ENCODE data around the gene JAZF1. TPM values are rescaled to one million over a fixed set of nuclear protein-coding genes. Genes with fewer than 3 reads are reported as not detected.

JAZF1 gene
- total and polyA plus RNA-seq, 9 of the 15 experiments (the other 6 are each of a cell fraction or from before 2014, with no cell fraction given), result 0.04 to 0.64 (median 0.11) TPM; not detected in 3

DNA sequence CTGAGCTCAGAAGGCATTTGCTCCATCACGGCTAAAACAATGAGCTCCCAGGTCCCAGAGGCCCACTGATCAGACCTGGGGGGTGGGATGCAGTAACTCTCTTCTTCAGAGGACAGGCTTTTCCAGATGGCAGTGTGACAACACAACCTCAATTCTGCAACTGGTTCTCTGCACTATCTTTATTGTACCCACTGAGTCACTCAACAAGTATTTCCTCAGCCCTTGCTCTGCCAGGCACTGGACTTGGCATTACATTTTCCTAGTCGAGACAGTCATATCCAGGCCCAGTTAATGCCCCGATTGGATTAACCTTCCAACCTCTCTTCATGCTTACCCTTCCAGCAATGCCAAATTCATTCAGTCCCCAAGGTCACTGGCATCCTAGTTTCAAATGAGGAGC is 72.6 kb downstream of the JAZF1 start:
- Histone ChIP-seq H3K79me2 (ENCODE audit: control insufficient read depth, insufficient read depth, low read length) (no peaks in the 10 kb centered on the region), H3K9me3 (replicated peaks; ENCODE audit: control insufficient read depth, insufficient read depth, low read depth, low read length) (no peaks in the 10 kb centered on the region), H2AFZ (ENCODE audit: low read depth, low read length) (no peak overlapping the region), H3K4me1 (replicated peaks in 1 of 2; ENCODE audit: control insufficient read depth in 2 of 2, insufficient read depth in 2 of 2, low read length in 2 of 2) (no peaks in the 10 kb centered on the region), H3K4me2 (ENCODE audit: insufficient read depth, low read length) (no peak overlapping the region), H4K20me1 (replicated peaks; ENCODE audit: control insufficient read depth, insufficient read depth, low read length) (no peaks in the 10 kb centered on the region), H3K36me3 (ENCODE audit: control insufficient read depth, insufficient read depth, low read length) (no peaks in the 10 kb centered on the region), H3K4me3 (no peak overlapping the region), H3K9ac (ENCODE audit: insufficient read depth in 1 of 2, low read depth in 2 of 2, low read length in 2 of 2) (no peak overlapping the region), H3K27ac (ENCODE audit: extremely low read depth, low read depth, low read length) (no peak overlapping the region), H3K27me3 (ENCODE audit: control insufficient read depth in 2 of 2, insufficient read depth in 2 of 2, low read length in 2 of 2) (peaks cover 2 to 28% of the 10 kb centered on the region in 2 experiments; a peak in 4 of 5 replicates), H3K9me1 (ENCODE audit: control insufficient read depth, insufficient read depth, low read length) (no peaks in the 10 kb centered on the region)
- ATAC-seq, result no peak
- ChIA-PET CTCF (ENCODE audit: low intra/inter-chr PET ratio) (no interaction called here), POLR2A (interaction anchor here (0.8 kb wide), 1 partner anchor 25 kb away, joined by 3 read pairs; no protein-coding TSS in a partner anchor)
- in situ Hi-C loops (cut with MboI) (no loop called here), intact Hi-C loops (cut with micrococcal nuclease) (no loop called here)
- TF ChIP-seq ARNT (IDR thresholded peaks at IDR 0.05), result no peak
- no peak for TF ChIP-seq NFXL1 (CRISPR knock-in tag; IDR thresholded peaks at IDR 0.05)
- no peak for TF ChIP-seq ESRRA (IDR thresholded peaks at IDR 0.05; ENCODE audit: borderline replicate concordance, low read depth)
- no peak for TF ChIP-seq PCBP1 (IDR thresholded peaks at IDR 0.05; ENCODE audit: low read depth, low read length, poor library complexity, severe bottlenecking)
- no peak for TF ChIP-seq IFI16 (CRISPR knock-in tag; IDR thresholded peaks at IDR 0.05)
- TF ChIP-seq, protein P1, sequence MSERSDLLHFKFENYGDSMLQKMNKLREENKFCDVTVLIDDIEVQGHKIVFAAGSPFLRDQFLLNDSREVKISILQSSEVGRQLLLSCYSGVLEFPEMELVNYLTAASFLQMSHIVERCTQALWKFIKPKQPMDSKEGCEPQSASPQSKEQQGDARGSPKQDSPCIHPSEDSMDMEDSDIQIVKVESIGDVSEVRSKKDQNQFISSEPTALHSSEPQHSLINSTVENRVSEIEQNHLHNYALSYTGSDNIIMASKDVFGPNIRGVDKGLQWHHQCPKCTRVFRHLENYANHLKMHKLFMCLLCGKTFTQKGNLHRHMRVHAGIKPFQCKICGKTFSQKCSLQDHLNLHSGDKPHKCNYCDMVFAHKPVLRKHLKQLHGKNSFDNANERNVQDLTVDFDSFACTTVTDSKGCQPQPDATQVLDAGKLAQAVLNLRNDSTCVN (CRISPR knock-in tag; IDR thresholded peaks at IDR 0.05), result no peak
- TF ChIP-seq ZNF778 (CRISPR knock-in tag; IDR thresholded peaks at IDR 0.05), result no peak
- TF ChIP-seq THRAP3 (IDR thresholded peaks at IDR 0.05; ENCODE audit: borderline replicate concordance), result no peak
- no peak for TF ChIP-seq SIN3A (IDR thresholded peaks at IDR 0.05; ENCODE audit: borderline replicate concordance in 2 of 2, control insufficient read depth in 1 of 2, low read depth in 2 of 2, low read length in 2 of 2)
- no peak for TF ChIP-seq ZNF561 (CRISPR knock-in tag; conservative IDR thresholded peaks at IDR 0.05)
- TF ChIP-seq NR2F6 (CRISPR knock-in tag; IDR thresholded peaks at IDR 0.05), result no peak
- no peak for TF ChIP-seq XRCC3 (IDR thresholded peaks at IDR 0.05)
- TF ChIP-seq ZNF274 (IDR thresholded peaks at IDR 0.05; ENCODE audit: borderline replicate concordance, low read depth, low read length), result no peak
- TF ChIP-seq TBL1XR1 (IDR thresholded peaks at IDR 0.05; ENCODE audit: low read length in 2 of 2), result no peak
- no peak for TF ChIP-seq TAF7 (tag; IDR thresholded peaks at IDR 0.05)
- TF ChIP-seq, protein P2, sequence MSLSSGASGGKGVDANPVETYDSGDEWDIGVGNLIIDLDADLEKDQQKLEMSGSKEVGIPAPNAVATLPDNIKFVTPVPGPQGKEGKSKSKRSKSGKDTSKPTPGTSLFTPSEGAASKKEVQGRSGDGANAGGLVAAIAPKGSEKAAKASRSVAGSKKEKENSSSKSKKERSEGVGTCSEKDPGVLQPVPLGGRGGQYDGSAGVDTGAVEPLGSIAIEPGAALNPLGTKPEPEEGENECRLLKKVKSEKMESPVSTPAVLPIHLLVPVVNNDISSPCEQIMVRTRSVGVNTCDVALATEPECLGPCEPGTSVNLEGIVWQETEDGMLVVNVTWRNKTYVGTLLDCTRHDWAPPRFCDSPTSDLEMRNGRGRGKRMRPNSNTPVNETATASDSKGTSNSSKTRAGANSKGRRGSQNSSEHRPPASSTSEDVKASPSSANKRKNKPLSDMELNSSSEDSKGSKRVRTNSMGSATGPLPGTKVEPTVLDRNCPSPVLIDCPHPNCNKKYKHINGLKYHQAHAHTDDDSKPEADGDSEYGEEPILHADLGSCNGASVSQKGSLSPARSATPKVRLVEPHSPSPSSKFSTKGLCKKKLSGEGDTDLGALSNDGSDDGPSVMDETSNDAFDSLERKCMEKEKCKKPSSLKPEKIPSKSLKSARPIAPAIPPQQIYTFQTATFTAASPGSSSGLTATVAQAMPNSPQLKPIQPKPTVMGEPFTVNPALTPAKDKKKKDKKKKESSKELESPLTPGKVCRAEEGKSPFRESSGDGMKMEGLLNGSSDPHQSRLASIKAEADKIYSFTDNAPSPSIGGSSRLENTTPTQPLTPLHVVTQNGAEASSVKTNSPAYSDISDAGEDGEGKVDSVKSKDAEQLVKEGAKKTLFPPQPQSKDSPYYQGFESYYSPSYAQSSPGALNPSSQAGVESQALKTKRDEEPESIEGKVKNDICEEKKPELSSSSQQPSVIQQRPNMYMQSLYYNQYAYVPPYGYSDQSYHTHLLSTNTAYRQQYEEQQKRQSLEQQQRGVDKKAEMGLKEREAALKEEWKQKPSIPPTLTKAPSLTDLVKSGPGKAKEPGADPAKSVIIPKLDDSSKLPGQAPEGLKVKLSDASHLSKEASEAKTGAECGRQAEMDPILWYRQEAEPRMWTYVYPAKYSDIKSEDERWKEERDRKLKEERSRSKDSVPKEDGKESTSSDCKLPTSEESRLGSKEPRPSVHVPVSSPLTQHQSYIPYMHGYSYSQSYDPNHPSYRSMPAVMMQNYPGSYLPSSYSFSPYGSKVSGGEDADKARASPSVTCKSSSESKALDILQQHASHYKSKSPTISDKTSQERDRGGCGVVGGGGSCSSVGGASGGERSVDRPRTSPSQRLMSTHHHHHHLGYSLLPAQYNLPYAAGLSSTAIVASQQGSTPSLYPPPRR (CRISPR knock-in tag; IDR thresholded peaks at IDR 0.05; ENCODE audit: borderline replicate concordance), result no peak
- no peak for DNase-seq (ENCODE audit: extremely low read depth in 1 of 4, low spot score in 3 of 4)
- BruUV-seq (replicated peaks), result no TSS peak
- 0% methylated on average over 3 of the region's 3 CpGs for WGBS (ENCODE audit: insufficient coverage, low coverage, missing lambda C conversion rate)
- no peak for FAIRE-seq

Measured in K562 (cell line).